ENCODE results near the gene HCN2. TPM values are rescaled to one million over a fixed set of nuclear protein-coding genes. Genes with fewer than 3 reads are reported as not detected.
A peak's percentile ranks its signal among the peaks of the same experiment; 100 is the strongest.

HCN2 gene
- total and polyA plus RNA-seq, 5 experiments from 2014 or later, result 0.03 to 0.68 (median 0.28) TPM; not detected in 1

DNA sequence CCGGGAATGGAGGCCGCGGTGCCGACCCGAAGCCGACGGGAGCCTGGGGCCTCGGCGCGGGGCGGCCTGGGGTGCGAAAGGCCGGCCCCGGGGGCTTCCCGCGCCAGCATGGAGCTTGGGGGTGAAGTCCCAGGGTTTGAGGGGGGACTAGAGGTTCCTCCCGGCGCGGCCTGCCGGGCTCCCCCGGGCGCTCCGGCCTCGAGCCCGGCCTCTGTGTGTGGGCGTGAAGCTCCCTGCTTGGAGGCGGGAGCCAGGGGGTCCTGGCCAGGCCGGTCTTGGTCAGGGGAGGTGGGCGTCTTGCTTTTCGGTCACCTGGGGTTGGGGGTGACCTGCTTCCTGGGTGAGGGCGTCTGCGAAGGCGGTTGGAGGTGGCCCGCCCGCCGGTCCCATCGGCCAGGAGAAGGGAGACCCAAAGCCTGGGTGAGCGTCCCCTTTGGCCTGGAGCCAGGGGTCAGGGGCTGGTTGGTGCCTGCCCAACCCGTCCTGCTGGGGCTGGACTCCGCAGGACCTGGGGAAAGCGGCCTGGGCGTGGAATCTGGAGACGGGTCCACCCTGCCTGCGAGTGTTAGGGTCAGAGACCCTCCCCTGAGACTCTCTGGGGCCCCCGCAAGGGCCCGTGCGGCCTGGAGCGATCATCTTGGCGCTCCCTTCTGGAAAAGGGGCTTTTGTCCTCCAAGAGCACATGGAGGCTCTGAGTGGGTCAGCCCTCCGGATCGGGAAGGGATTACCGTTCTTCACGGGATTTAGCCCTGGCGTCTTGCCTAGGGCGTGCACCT, 16.8 kb upstream of the HCN2 start:
- Mint-ChIP-seq H3K9me3 (peaks cover 0 to 4% (median 0%) of the 10 kb centered on the region in 9 donors), H3K27me3 (peaks cover 0 to 3% (median 0%) of the 10 kb centered on the region in 5 donors), H3K27ac (peak overlapping the region in 9 of 10 donors; percentile 81 to 97 (median 92)), H3K4me1 (peaks cover 14 to 54% (median 43%) of the 10 kb centered on the region in 4 donors), H3K36me3 (no peaks in the 10 kb centered on the region), H3K4me3 (peak overlapping the region; percentile 85 to 99 (median 91))
- ATAC-seq (no peak), DNase-seq (no peak)
- POLR2A ChIA-PET, result interaction anchor here (0.7 to 2.1 kb wide), 5 partner anchors 11 to 66 kb away, joined by 3 to 17 read pairs (median 5); partner anchors contain the start of gene CDC34

DNA sequence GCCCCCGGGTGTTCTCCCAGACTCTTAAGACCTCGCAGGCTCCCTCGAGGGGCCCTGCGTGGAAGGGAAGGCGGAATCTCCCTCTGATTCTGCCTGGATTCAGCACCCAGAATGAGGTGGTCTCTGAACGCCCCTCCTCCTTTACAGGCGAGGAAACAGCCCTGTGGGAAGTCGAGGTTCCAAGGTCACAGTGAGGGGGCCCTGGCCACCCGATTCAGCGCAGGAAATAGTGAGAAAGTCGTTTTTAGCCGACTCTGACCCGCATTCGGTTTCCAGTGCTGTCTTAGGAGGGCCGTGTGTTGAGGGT, 16.2 kb upstream of the HCN2 start:
- peak overlapping the region; percentile 79 to 94 (median 86) for H3K4me3 Mint-ChIP-seq
- peak overlapping the region in 9 of 10 donors; percentile 5 to 87 (median 62) for H3K27ac Mint-ChIP-seq
- no peak for ATAC-seq
- H3K4me1 Mint-ChIP-seq, result peaks cover 14 to 55% (median 43%) of the 10 kb centered on the region in 4 donors
- H3K9me3 Mint-ChIP-seq, result peaks cover 0 to 4% (median 0%) of the 10 kb centered on the region in 9 donors
- POLR2A ChIA-PET, result no interaction called here
- H3K36me3 Mint-ChIP-seq, result peaks cover 0 to 3% (median 0%) of the 10 kb centered on the region in 3 donors
- H3K27me3 Mint-ChIP-seq, result peaks cover 0 to 3% (median 0%) of the 10 kb centered on the region in 5 donors
- DNase-seq, result no peak

DNA sequence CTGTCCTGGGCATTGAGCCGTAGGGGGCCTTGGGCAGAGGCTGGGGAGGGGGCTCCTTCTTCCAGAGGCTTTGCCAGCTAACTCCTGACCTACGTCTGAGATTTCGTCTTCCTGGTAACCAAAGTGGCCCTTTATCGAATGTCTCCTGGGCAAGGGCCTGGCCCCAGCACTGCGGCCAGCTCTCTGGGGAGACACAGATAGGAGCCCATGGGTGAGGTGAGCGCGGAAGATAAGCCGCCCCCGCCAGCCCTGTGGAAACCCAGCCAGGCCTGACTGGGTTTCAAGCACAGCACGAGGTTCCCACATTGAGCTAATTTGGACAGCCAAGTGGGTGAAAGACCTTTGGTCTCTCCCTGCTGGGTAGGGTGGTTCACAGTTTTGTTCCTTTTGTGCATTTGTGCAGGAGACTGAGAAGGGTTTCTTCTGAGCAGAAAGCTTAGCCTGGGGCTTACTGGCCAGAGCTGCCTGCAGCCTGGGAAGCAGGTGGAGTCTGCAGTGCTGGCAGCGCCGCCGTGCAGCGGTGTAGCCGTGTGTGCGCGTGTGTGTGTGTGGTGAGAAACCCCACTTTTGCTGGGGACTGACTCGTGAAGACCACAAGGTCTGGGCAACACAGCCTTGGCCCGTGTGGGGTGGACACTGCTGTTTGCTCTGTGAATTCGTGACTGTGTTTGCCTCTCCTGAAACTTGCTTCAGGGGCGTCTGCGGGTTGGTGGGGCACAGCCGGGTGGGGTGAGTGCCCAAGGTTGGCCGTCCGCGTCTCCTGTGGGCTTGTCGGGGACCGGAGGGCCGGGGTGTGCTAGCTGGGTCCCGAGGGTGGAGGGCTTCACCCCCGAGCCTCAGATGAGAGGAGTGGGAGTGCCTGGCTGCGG, 14.8 kb upstream of the HCN2 start:
- Mint-ChIP-seq H3K9me3 (peaks cover 0 to 4% (median 0%) of the 10 kb centered on the region in 9 donors), H3K4me3 (peak overlapping the region; percentile 65 to 94 (median 82)), H3K27ac (peak overlapping the region in 5 of 10 donors; percentile 24 to 62 (median 46)), H3K36me3 (peaks cover 0 to 13% (median 0%) of the 10 kb centered on the region in 3 donors), H3K27me3 (peaks cover 0 to 1% (median 0%) of the 10 kb centered on the region in 5 donors), H3K4me1 (peaks cover 14 to 51% (median 41%) of the 10 kb centered on the region in 4 donors)
- POLR2A ChIA-PET, result interaction anchor here (0.6 to 1.0 kb wide), 3 partner anchors 30 to 59 kb away, joined by 3 to 4 read pairs (median 3); partner anchors contain the start of gene GZMM
- DNase-seq (no peak), ATAC-seq (no peak)

DNA sequence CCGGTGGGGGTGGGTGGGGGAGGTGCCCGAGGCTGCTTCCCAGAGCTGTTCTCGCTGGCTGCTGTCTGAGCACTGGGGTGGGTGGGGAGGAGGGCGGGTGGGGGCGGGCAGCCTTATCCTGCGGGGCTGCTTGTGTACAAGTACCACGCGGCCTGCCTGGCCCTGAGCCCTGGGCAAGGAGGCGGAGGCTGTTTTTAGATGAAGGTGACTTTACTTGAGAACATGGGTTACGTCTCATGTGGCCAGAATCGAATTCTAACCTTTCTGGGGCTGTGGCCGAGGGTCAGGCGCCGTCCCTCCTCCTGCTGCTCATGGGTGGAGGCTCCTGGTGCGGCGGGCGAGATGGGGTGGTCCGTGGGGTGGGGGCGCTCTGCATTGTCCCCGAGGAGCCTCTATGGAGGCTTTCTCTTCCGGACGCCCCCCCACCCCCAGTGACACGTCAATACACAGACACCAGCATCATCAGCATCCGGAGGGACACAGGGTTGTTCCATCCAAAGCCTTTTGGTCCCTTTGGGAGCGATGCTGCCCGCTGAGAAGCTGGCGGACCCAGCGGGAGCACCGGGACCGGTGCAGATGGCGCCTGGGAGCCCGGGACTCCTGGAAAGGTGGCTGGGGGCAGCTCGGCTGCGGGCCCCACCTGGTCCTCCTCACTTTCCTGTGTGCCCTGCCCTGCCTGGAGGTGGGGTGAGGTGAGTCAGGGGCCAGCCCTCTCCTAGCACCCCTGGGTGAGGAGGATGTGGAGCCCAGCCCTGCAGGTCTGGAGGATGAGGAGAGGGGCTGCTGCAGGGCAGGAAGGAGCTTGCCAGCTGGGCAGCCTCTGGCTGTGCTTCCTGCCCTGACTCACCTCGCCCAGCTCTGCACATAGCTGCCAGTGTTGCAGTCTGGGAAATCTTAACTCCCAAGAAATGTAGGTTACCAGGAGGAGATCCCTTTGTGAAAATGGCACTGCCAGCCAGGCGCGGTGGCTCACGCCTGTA, 13.9 kb upstream of the HCN2 start:
- DNase-seq, result no peak
- Mint-ChIP-seq H3K4me3 (peak overlapping the region in 4 of 10 donors; percentile 18 to 91 (median 48)), H3K9me3 (peaks cover 0 to 4% (median 0%) of the 10 kb centered on the region in 9 donors), H3K27me3 (no peaks in the 10 kb centered on the region), H3K4me1 (peaks cover 14 to 46% (median 40%) of the 10 kb centered on the region in 4 donors), H3K27ac (no peak overlapping the region), H3K36me3 (peaks cover 0 to 17% (median 0%) of the 10 kb centered on the region in 3 donors)
- ATAC-seq, result no peak
- POLR2A ChIA-PET, result interaction anchor here (1.0 kb wide), 1 partner anchor 8 kb away, joined by 3 read pairs; no protein-coding TSS in a partner anchor

DNA sequence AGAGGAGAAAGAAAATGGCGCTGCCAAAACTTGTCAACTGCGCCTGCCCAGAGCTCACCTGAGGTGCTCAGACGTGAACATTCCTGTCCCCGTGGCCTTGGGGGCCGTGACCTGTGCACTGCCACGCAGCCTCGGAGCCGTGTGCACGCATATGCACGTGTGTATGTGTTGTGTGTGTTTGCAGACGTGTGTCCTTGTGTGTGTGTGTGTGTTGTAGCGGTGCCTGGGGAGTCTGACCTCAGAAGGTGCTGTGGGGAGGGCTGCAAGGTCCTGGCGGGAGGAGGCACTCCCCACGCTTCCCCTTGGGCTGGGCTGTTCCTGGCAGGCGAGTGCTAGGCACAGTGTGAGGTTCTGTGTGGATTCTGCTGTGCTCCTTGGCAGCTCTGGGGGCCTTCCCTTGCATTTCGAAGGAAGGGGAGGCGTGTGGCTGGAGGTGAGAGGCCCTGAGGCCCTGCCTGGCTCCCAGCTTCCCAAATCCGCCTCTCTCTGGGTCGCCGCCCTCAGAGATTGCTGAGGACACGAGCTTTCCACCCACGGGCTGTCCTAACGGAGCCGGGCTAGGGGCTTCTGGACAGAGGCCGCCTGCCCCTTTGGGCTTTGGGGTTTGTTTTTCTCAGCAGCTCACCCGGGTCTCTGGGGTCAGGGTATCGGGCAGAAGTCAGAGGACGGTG, 12.8 kb upstream of the HCN2 start:
- POLR2A ChIA-PET, result interaction anchor here (0.7 to 1.0 kb wide), 3 partner anchors 9 to 56 kb away, joined by 3 to 4 read pairs (median 3); no protein-coding TSS in a partner anchor
- ATAC-seq (no peak), DNase-seq (no peak)
- Mint-ChIP-seq H3K4me1 (peaks cover 9 to 40% (median 31%) of the 10 kb centered on the region in 4 donors), H3K27ac (no peak overlapping the region), H3K9me3 (no peaks in the 10 kb centered on the region), H3K4me3 (peak overlapping the region in 2 of 10 donors; percentile 26 to 34), H3K36me3 (peaks cover 0 to 19% (median 0%) of the 10 kb centered on the region in 3 donors), H3K27me3 (no peaks in the 10 kb centered on the region)

DNA sequence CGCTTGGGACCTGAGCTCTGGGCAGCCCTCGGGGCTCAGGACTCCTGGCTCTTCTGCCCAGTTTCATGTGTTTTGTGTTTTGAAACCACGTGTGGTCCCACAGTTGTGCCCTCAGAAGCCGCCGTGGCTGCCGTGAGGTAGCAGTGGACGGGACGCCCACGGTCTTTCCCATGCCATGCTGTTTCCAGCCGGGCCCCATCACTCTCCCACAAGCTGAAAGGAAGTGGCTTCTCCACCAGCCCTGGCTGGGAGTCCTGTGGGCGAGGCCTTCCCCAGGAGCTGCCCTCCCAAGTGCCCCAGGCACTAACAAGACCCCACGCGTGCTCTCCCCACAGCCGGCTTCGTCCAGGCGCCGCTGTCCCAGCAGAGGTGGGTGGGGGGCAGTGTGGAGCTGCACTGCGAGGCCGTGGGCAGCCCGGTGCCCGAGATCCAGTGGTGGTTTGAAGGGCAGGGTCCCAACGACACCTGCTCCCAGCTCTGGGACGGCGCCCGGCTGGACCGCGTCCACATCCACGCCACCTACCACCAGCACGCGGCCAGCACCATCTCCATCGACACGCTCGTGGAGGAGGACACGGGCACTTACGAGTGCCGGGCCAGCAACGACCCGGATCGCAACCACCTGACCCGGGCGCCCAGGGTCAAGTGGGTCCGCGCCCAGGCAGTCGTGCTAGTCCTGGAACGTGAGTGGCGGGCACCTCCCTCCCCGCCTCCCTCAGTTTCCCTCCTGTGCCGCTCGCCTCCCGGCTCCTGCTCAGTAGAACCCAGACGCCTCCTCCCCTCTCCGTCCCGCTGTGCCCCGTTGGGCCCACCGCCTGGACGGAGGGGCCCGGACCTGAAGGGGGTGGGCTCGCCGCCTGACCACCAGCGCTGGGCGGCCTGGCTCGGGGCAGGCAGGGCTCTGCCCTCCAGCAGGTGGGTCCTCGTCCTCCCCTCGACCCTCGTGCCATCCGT, 12.0 kb upstream of the HCN2 start:
- Mint-ChIP-seq H3K4me1 (peaks cover 7 to 39% (median 28%) of the 10 kb centered on the region in 4 donors), H3K27ac (no peak overlapping the region), H3K36me3 (peaks cover 0 to 23% (median under 1%) of the 10 kb centered on the region in 3 donors), H3K4me3 (no peak overlapping the region), H3K27me3 (no peaks in the 10 kb centered on the region), H3K9me3 (no peaks in the 10 kb centered on the region)
- DNase-seq (no peak), ATAC-seq (no peak)
- POLR2A ChIA-PET, result interaction anchor here (1.0 kb wide), 1 partner anchor 56 kb away, joined by 3 read pairs; no protein-coding TSS in a partner anchor

DNA sequence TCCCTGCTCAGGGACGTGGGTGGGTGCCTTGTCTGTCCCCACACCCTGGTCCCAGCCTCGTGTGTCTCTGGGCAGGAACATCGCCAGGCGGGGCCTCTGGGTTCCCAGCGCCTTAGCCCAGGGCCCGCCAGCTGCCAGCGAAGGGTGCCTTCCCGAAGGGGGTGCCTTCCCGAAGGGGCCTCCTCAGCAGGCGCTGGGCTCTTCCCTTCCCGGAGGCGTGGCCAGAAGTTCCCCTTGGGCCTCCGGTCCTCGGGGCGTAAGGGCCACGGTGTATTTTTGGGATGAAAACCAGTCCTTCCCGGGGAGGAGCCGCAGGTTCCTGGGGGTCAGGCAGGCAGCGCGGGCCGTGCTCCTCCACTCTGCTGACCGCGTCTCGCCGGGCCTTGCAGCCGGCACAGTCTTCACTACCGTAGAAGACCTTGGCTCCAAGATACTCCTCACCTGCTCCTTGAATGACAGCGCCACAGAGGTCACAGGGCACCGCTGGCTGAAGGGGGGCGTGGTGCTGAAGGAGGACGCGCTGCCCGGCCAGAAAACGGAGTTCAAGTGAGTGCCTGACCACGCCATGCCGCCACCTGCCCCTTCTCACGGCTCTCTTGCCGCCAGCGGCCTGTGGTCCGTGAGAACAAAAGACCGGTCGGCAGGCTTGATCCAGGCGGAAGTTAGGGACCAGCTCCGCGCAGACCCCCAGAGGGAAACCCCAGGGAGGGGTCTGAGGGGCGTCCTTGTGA, 10.4 kb upstream of the HCN2 start:
- Mint-ChIP-seq H3K27ac (no peak overlapping the region), H3K36me3 (peaks cover 0 to 29% (median 5%) of the 10 kb centered on the region in 3 donors), H3K27me3 (no peaks in the 10 kb centered on the region), H3K9me3 (no peaks in the 10 kb centered on the region), H3K4me3 (no peak overlapping the region), H3K4me1 (peaks cover 6 to 31% (median 23%) of the 10 kb centered on the region in 4 donors)
- ATAC-seq (no peak), DNase-seq (no peak)
- POLR2A ChIA-PET, result interaction anchor here (0.7 kb wide), 1 partner anchor 81 kb away, joined by 3 read pairs; no protein-coding TSS in a partner anchor

DNA sequence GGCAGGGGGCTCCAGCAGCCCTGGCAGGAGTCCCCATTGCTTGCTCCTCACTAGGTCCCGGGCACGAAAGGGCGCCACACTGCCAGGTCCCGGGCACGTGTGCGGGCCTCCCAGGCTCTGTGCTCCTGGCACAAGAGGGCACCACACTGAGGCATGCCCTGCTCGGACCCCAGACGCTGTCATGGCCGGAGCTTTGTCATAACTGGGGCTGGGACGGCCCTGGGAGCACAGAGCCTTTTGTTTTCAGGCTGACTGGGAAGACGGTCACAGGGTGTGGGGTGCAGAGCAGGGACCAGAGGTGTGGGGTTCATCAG, 9.9 kb upstream of the HCN2 start:
- no peaks in the 10 kb centered on the region for H3K9me3 Mint-ChIP-seq
- H3K27ac Mint-ChIP-seq, result no peak overlapping the region
- H3K4me3 Mint-ChIP-seq, result no peak overlapping the region
- POLR2A ChIA-PET, result no interaction called here
- ATAC-seq (no peak), DNase-seq (no peak)
- H3K27me3 Mint-ChIP-seq, result no peaks in the 10 kb centered on the region
- peaks cover 0 to 29% (median 5%) of the 10 kb centered on the region in 3 donors for H3K36me3 Mint-ChIP-seq
- peaks cover 5 to 25% (median 18%) of the 10 kb centered on the region in 4 donors for H3K4me1 Mint-ChIP-seq

DNA sequence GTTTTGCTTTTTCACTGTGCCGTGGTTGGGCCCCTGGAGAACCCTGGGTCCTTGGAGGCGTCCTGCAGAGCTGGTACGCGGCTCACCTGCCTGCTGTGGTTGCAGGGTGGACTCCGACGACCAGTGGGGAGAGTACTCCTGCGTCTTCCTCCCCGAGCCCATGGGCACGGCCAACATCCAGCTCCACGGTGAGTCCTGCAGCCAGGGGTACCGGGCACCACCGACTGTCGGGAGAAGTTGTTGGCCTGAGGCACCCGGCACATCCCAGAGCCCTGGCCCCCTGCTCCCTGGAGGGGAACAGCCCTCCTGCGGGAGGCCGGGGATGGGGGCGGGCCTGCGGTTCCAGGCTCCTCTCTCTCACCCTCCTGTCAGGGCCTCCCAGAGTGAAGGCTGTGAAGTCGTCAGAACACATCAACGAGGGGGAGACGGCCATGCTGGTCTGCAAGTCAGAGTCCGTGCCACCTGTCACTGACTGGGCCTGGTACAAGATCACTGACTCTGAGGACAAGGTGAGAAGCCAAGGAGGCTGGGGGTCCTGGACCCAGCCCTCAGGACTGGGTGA, 9.3 kb upstream of the HCN2 start:
- no peaks in the 10 kb centered on the region for H3K27me3 Mint-ChIP-seq
- POLR2A ChIA-PET, result no interaction called here
- peak overlapping the region in 1 of 10 donors; percentile 21 for H3K27ac Mint-ChIP-seq
- no peak overlapping the region for H3K4me3 Mint-ChIP-seq
- no peaks in the 10 kb centered on the region for H3K9me3 Mint-ChIP-seq
- ATAC-seq (no peak), DNase-seq (no peak)
- peaks cover 0 to 29% (median 5%) of the 10 kb centered on the region in 3 donors for H3K36me3 Mint-ChIP-seq
- H3K4me1 Mint-ChIP-seq, result peaks cover 5 to 21% (median 14%) of the 10 kb centered on the region in 4 donors
